Measurements from ENCODE around the gene STAMBP. TPM values are rescaled to one million over a fixed set of nuclear protein-coding genes. Genes with fewer than 3 reads are reported as not detected.
"Not testable (repeated sequence)": the region's sequence is repeated elsewhere in the genome, so short reads cannot be mapped to it uniquely, and the experiment has no call there.

The STAMBP gene
- total RNA-seq, 1 experiment from 2014 or later: 46.4 TPM

DNA sequence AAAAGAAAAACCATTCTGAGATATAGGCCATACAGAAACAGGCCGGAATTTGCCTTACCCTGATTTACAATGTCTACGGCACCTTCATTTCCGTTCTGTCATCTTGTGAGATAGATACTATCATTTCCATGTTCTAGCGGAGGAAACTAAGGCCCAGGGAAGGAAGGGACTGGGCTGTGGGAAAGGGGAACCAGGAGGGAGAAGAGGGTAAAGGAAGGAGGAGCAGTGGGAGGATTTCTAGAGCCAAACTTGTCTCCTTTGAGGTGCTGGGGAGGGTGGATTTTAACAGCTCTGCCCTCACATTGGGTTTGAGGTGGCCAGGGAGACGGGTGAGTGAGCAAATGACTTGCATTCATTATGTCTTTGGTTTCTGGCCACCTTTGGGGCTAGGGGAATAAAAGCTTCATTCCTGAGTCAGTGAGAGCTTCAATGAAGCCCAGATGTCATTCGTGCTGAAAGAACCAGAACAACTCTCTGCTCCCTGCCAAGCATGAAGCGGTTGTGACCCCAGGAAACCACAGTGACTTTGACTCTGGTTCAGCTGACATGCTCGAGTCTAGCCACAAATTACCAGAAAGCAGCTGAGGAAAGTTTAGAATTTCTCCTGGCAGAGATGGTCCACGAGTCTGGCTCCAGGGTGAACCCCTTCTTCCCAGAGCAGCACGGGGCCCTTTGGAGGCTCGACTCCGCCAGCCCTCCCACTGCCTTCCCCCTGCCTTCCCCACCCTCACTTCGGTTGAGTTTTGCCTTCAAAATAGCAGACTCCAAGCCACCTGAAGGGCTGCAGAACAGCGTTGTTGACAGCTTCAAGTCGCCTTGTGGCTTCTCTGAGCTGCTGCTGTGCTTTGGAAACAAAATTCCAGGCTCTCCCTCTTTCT, 67.8 kb downstream of the STAMBP start:
- no peak for DNase-seq (ENCODE audit: low read depth)
- in situ Hi-C loops (cut with HindIII; ENCODE audit: low pct_unique_long_range_greater_than_20kb, low sequenced_read_pairs): no loop called here

DNA sequence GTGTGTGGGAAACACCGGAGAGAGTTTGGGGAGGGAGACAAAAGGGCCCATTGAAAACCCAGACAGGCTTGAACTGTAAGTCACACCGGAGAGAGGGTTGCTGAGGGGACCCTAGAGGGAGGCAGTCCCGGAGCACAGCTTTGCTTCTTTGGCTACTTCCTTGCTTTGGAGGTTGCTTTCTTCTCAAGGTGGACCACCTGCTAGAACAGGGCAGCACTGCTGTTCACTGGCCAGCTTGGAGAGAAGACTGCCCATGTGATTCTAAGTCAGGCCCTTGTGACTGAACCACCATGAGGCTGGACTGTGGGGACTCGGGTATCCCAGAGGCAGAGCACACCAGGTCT, 68.5 kb downstream of the STAMBP start:
- in situ Hi-C loops (cut with HindIII; ENCODE audit: low pct_unique_long_range_greater_than_20kb, low sequenced_read_pairs): no loop called here
- DNase-seq (ENCODE audit: low read depth): no peak

DNA sequence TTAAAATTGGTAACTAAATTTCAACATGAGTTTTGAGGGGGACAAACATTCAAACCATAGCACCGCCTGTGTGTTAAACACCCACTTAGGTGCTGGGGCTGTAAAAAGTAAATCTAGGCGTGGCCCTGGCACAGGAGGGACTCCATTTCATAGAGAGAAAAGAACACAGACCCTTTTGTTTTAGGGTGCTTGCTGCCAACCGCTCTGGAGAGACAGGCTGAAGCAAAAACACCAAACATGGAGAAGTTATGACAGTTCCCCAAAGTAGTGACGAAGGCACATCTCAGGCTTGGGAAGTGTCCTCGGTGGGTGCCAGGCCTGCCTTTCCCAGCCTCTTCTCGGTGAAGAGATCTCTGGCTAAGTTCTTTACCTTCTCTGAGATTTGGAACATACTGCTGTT, 69.2 kb downstream of the STAMBP start:
- in situ Hi-C loops (cut with HindIII; ENCODE audit: low pct_unique_long_range_greater_than_20kb, low sequenced_read_pairs): no loop called here
- DNase-seq (ENCODE audit: low read depth): no peak

DNA sequence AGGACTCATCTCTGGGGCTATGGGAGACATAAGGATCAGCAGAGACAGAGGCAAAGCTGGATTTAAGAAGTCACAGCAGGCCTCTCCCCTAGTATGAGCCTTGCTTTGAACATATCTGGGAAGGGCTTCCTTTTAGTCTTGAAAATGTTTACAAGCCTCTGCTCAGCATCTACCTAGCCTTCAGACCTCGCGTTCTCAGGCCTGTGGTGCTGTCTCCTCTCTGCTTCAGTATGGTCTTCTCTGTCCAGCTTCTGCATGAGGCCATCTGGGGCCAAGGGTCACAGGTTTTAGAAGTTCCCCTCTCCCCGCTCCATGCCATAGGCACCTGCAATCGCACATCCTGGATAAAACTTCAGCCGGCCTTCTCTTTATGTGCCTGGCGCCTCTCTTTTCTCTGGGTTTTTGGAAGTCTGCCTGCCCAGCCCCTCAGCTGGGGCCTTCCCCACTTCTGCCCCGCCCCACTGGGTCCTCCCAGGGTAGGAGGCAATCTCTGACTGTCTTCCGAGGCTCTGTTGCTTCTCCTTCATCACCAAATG, 71.1 kb downstream of the STAMBP start:
- no peak for DNase-seq (ENCODE audit: low read depth)
- in situ Hi-C loops (cut with HindIII; ENCODE audit: low pct_unique_long_range_greater_than_20kb, low sequenced_read_pairs): no loop called here

DNA sequence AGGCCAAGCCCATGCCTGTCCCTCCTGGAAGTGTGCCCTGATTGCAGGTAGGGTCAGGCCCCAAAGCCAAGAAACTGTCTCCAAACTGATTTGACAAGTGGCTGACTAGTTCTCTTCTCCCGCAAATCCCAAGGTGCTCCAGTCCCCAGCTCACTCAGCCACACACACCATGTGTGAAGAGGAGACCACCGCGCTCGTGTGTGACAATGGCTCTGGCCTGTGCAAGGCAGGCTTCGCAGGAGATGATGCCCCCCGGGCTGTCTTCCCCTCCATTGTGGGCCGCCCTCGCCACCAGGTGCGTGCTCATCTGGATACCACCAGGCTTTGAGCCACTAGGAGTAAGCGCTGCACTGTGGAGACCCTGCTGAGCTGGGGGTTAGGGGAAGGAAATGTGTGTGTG, 72.4 kb downstream of the STAMBP start:
- DNase-seq (ENCODE audit: low read depth): no peak
- in situ Hi-C loops (cut with HindIII; ENCODE audit: low pct_unique_long_range_greater_than_20kb, low sequenced_read_pairs): no loop called here

DNA sequence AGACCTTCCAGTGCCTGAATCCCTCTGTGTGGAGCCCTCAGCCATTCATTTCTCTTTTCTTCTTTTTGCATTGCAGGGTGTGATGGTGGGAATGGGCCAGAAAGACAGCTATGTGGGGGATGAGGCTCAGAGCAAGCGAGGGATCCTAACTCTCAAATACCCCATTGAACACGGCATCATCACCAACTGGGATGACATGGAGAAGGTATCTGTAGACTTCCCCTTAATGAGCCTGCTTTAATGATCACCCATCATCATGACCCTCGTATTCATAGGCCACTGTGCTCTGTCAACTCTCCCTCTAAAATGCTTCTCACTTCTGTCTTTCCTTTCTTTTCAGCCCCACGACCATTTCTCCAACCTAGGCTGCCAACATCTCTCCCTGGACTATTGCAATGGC, 73.5 kb downstream of the STAMBP start:
- DNase-seq (ENCODE audit: low read depth): no peak
- in situ Hi-C loops (cut with HindIII; ENCODE audit: low pct_unique_long_range_greater_than_20kb, low sequenced_read_pairs): no loop called here

DNA sequence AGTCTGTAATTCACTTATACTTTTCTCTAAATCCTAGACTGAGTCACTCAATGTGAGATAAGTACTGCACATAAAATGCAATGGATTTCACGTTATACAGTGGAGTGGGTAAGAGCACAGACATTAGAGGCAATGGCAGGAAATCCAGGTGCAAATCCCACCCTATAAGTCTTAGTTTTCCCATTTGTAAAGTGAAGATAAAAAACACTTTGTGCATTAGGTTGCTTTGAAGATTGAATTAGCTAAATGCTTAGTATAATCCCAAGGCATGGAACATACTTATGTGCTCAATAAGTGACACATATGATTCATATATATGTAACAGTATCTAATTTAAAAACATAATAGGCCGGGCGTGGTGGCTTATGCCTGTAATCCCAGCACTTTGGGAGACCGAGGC, 74.6 kb downstream of the STAMBP start:
- in situ Hi-C loops (cut with HindIII; ENCODE audit: low pct_unique_long_range_greater_than_20kb, low sequenced_read_pairs): no loop called here
- no peak for DNase-seq (ENCODE audit: low read depth)

DNA sequence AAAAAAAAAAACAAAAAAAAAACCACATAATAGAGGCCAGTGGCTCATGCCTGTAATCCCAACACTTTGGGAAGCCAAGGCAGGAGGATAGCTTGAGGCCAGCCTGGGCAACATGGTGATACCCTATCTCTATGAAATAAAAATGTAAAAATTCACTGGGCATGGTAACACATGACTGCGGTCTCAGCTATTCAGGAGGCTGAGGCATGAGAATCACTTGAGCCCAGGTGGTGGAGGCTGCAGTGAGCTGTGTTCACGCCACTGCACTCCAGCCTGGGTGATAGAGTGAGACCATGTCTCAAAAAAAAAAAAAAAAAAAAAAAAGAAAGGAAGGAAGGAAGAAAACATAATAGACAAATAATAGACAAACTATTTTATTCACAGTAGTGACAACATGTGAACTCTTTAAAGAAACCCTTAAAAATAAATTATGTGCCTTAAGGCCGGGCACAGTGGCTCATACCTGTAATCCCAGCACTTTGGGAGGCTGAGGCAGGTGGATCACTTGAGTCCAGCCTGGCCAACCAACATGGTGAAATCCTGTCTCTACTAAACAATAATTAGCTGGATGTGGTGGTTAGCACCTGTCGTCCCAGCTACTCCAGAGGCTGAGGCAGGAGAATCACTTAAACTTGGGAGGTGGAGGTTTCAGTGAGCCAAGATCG, 75.3 kb downstream of the STAMBP start:
- in situ Hi-C loops (cut with HindIII; ENCODE audit: low pct_unique_long_range_greater_than_20kb, low sequenced_read_pairs): not testable (repeated sequence)

DNA sequence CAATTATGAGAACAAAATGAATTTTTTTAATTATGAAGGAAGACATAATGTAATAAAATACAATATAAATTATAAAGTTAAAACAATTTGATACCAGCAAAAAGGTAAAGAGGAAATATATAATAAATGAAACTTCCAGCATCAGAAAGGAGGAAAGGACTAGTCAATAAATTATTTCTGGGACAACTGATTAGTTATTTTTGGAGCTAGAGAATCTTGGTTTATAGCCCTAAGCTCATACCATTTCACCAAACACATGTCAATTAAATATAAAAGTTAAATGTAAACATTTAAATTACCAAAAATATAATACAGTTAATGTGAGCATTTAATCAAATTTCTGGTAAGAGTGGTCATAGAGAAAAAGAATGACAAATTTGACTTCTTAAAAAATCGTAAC, 76.2 kb downstream of the STAMBP start:
- in situ Hi-C loops (cut with HindIII; ENCODE audit: low pct_unique_long_range_greater_than_20kb, low sequenced_read_pairs): no loop called here
- DNase-seq (ENCODE audit: low read depth): no peak

More for the DNA sequence above, 75.3 kb downstream of the STAMBP start:
- not testable (repeated sequence) for DNase-seq (ENCODE audit: low read depth)

DNA sequence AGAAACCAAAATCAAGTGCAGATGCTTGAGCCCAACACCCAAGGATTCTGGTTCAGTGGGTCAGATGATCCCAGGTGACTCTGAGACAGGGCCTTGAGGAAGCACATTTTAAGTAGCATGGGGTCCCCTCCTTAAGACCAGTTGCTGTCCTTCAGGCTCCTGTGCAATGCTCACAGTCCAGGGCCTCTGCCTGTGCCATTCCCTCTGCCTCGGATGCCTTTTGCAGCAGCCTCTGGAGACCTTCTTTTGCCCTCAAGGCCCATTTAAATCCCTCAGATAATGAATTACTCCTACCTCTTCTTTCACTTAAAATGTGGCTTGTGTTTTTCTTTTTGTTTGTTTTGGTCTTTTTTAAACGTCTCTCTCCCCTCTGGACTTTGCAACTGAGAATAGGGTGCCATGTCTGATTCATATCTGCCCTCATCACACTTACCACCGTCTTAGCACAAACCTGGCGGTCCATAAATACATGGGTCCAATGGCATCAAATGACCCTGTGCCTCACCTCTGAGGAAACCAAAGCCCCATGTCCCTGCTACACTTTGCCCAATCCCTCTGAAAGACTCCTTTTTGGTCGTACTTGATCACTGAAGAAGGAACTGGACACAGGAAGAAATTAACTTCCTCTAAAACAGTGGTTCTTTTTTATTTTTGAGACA, 78.2 kb downstream of the STAMBP start:
- no peak for DNase-seq (ENCODE audit: low read depth)
- in situ Hi-C loops (cut with HindIII; ENCODE audit: low pct_unique_long_range_greater_than_20kb, low sequenced_read_pairs): no loop called here

DNA sequence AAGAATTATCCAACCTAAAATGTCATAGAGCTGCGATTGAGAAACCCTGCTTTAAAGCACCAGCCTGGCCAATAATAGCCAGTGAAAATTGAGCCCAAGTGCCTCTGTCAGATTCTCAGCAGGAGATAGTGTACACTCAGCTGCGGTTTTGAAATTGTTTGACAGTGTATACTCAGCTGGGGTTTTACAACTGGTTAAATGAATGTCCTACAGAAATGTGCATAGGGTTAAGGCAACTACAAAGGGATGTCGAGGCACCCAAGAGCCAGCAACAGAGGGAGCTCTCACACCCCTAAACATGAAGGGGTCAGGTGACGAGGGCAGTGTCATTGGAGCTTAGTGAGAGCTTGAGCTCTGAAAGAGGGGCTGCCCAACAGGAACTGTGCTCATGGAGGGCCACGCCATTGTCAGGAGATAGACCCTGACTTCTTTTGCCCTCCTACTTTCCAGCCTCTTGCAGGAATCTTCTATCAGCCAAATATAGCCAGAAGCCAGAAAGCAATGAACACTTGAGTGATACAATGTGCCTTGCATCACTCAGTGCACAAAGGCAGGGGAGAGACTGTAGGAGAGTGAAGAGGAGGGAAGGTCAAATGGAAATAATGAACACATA, 79.2 kb downstream of the STAMBP start:
- DNase-seq (ENCODE audit: low read depth): no peak
- in situ Hi-C loops (cut with HindIII; ENCODE audit: low pct_unique_long_range_greater_than_20kb, low sequenced_read_pairs): no loop called here

DNA sequence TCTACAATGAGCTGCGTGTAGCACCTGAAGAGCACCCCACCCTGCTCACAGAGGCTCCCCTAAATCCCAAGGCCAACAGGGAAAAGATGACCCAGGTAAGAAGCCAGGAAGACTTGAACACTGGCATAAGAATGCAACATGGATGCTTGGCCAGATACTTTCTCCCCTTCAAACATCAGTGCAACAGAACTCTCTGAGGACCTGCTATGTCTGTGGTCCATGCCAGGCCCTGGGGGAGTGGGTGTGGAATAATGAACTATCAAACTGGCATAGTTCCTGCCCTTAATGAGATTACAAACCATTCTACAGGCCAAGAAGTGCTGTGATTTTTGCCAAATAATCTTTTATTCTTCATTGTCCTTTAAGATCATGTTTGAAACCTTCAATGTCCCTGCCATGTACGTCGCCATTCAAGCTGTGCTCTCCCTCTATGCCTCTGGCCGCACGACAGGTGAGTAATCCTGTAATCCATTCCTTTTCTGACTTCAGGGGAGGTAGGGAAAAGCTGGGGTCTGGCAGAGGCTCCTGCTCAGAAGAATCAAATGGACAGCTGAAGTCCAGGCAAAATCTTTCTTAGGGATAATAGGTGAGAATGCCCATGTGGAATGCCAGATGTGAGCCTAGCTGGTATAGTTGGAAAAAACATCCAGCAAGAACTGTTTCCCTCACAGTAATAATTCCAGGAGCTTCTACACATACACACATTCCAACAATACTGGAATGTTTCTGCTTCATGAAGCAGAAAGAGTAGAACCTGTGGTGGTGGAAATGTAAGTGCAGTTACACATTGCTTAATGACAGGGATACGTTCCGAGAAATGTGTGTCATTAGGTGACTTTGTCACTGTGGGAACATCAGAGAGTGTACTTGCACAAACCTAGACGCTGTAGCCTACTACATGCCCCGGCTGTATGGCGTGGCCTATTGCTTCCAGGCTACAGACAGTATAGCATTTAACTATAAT, 80.2 kb downstream of the STAMBP start:
- in situ Hi-C loops (cut with HindIII; ENCODE audit: low pct_unique_long_range_greater_than_20kb, low sequenced_read_pairs): no loop called here
- DNase-seq (ENCODE audit: low read depth): peak; percentile 85

DNA sequence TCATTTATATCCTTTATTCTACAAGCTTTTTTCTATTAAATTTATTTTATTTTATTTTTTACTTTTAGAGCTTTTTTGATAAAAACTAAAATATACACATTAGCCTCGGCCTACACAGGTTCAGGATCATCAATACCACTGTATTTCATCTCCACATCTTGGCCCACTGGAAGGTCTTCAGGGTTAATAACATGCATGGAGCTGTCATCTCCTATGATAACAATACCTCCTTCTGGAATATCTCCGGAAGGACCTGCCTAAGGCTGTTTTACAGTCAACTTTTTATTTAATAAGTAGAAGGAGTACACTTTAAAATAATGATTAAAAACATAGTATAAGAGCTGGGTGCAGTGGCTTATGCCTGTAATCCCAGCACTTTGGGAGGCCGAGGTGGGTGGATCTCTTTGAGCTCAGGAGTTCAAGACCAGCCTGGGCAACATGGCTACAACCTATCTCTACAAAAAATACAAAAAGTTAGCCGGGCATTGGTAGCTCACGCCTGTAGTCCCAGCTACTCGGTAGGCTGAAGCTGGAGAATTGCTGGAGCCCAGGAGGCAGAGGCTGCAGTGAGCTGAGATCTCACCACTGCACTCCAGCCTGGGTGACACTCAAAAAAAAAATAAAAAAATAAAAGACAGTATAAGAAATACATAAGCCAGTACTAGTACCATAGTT, 82.2 kb downstream of the STAMBP start:
- in situ Hi-C loops (cut with HindIII; ENCODE audit: low pct_unique_long_range_greater_than_20kb, low sequenced_read_pairs): no loop called here
- DNase-seq (ENCODE audit: low read depth): no peak

DNA sequence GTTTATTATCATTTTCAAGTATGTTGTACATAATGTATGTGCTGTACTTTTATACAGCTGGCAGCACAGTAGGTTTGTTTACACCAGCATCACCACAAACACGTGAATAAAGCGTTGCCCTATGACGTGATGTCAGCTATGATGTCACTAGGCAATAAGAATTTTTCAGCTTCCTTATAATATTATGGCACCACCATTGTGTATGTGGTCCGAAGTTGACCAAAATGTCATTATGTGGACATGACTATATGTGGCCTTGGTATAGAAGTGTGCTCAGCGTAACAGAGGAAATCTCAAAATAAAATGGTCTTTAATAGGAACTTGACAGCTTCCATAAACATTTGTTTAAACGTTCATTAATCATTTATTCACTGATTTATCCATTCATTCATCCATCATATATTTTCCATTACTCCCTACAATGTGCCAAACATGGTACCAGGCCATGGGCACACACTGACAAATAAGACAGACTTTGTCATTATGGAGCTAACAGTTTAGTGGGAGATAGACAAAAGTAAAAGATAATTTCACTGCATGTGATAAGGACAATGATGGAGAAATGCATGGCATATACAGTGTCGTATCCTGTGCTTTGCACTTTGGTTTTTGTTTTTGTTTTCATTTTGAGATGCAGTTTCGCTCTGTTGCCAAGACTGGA, 82.9 kb downstream of the STAMBP start:
- no peak for DNase-seq (ENCODE audit: low read depth)
- in situ Hi-C loops (cut with HindIII; ENCODE audit: low pct_unique_long_range_greater_than_20kb, low sequenced_read_pairs): no loop called here

DNA sequence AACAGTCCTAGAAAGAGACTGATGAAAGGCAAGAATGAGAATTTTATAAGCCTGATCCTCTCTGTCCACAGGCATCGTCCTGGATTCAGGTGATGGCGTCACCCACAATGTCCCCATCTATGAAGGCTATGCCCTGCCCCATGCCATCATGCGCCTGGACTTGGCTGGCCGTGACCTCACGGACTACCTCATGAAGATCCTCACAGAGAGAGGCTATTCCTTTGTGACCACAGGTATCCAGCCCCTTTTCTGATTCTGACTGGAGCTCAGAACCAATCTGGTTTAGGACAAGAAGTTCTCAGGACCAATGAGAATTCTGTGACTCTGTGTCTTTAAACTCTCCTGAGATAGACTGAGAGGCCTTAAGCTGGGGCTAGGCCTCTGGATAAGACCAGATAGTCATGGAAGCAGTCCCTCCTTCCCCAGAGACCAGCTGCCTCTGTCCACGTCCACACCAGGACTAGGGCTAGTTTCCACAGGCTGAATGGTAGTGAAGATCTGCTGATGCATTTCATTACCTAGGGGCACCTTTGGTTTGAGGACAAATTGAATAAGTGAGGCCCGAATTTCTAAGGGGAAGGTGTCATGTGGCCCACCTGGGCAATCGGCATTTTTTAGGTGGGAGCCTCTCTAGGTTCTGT, 84.8 kb downstream of the STAMBP start:
- DNase-seq (ENCODE audit: low read depth): no peak

DNA sequence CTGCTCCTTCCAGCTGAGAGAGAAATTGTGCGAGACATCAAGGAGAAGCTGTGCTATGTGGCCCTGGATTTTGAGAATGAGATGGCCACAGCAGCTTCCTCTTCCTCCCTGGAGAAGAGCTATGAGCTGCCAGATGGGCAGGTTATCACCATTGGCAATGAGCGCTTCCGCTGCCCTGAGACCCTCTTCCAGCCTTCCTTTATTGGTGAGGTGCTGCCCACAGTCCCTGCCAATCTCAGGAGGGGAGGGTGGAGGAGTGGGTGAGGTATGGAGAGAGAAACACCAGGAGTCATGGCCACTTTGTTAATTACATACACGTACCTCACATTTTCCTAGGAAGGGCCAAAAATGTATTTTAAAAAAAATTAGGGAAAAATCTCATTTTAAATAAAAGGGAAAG, 85.9 kb downstream of the STAMBP start:
- DNase-seq (ENCODE audit: low read depth): no peak
- in situ Hi-C loops (cut with HindIII; ENCODE audit: low pct_unique_long_range_greater_than_20kb, low sequenced_read_pairs): no loop called here

More for the DNA sequence above, 84.8 kb downstream of the STAMBP start:
- in situ Hi-C loops (cut with HindIII; ENCODE audit: low pct_unique_long_range_greater_than_20kb, low sequenced_read_pairs): no loop called here
